HG03520 (cell line): ENCODE measurements around the gene SLC9C1.
"Not testable (repeated sequence)": the region's sequence is repeated elsewhere in the genome, so short reads cannot be mapped to it uniquely, and the experiment has no call there.

ENCODE experiments used
- ATAC-seq: cut with Tn5 transposase; IDR thresholded peaks from one replicate; pipeline ENCODE4 v1.9.1; 2021; ENCODE audit warnings: mild to moderate bottlenecking, moderate library complexity; ENCODE audit not compliant: unreplicated experiment

The SLC9C1 gene

DNA sequence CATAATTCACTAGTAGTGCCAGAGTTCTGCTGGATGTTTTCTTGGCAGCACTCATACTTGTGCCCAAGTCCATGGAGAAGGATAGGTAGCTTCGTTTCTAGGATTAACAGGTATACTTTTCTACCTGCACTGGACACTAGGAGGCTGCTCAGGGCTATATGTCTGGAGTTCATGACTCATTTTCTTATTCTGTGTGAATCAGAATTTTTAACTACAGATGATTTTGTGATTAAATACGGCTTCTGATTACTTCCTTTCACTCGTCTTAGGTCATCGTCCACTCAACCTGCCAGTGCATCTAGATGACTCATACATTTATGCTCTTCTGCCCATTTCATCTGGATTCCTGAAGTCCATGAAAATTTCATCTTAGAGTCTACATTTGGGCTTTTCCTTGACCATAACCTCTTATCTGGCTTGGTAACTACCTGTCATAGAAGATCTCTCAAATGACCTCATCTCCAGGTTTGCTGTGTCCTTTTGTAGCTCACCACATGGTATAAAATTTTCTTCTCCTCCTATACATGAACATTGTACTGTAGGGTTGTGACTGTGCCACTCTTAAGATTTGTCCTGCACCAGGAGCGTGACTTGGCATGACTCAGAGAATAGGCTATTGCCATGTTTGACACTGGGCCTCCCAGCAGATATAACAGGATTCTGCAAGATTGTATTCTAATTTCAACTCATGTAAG is 94.2 kb downstream of the SLC9C1 start:
- no peak for ATAC-seq

DNA sequence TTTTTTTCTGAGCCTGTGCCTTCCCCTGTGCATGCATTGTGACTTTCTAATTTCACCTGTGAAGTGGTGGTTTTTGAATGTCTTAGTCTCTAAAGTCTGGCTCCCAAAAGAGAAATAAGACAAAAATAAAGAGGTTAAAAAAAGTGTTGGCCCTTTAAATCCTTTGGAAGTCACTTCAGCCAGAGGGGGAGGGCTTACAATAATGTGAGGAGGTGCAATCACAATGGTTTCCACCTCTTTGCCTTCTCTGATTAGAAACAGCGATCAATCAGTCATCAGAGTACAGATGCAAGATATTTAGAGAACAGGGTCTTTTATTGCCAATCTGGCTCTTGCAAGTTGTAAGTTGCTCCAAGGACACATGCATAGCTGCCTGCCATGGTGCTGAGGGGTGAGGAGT is 96.9 kb downstream of the SLC9C1 start:
- ATAC-seq = no peak

DNA sequence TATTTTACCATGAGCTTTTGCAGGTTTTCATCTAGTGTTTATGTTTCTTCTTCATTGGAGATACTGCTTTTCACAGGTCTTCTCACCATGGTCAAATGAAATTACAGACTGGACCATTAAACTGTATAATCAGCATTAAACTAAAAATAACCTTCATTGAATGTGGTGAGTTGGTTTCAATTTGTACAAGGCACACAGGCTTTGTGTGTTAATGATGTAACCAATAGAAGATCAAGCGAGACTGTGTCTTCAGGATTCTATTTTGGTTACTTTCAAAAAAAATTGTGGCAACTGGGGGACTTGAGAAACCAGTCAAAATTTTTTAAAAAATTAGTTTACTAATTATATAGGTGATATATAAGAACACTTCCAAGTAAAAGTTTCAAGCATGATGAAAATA is 106.7 kb downstream of the SLC9C1 start:
- no peak for ATAC-seq

DNA sequence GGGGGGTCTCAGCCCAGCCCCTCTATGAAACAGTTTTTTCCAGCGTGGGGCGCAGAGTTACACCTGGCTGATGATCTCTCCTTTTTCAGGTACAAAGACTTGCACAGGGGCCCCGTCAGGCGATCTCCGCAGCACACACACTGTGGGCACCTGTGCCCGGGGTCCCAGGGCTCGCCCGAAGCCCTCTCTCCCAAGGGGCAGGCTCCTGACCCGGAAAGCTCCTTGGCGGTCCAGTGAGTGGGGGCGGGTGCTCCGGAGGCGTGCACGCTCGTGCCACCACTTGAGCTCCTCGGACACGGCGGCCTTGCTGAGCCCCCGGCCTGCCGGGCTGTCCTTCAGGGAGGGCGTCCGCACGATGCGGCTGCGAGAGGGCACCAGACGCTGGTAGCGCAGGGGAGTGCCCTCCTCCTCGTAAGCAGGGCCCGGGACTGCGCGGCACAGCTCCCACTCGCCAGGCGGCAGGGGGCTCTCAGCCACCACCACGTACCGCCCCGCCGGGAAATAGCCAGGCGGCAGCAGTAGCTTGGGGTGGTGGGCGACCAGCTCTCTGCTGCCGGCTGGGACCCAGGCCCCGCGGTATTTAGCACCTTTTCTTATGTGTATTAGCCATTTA is 108.5 kb downstream of the SLC9C1 start:
- not testable (repeated sequence) for ATAC-seq

DNA sequence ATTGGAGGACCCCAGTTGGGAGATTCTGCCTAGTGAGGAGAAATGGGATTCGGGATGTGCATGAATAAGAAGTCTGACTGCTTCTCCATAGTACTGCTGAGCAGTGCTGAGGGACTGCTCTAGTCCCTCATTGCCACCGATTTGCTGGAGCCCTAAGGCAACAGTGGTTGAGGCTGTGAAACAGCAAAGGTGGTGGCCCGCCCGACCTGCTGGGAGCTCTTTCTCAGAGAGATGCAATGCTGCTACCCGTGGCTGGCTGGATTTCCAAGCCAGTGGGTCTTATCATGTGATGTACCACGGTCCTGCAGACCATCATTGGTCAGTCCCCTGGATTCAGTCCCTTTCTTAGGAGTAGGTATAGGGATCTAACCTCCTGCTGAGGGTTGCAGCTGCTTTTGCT is 118.4 kb downstream of the SLC9C1 start:
- ATAC-seq = no peak

DNA sequence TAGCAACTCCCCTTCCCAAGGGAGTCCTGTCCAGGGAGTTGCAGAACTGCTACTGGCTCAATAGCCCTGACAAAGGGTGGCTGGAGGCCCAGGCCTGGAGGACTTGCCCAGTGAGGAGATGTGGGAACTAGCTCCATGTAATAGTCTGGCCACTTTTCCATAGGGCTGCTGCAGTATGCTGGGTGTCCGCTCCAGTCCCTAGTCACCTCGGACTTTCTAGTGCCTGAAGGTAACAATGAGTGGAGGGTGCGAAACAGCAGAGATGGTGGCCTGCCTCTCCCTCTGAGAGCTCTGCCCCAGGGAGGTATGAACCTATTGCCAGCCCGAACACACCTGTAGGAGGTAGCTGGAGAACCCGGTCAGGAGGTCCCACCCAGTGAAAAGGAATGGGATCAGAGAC is 119.0 kb downstream of the SLC9C1 start:
- ATAC-seq = no peak

DNA sequence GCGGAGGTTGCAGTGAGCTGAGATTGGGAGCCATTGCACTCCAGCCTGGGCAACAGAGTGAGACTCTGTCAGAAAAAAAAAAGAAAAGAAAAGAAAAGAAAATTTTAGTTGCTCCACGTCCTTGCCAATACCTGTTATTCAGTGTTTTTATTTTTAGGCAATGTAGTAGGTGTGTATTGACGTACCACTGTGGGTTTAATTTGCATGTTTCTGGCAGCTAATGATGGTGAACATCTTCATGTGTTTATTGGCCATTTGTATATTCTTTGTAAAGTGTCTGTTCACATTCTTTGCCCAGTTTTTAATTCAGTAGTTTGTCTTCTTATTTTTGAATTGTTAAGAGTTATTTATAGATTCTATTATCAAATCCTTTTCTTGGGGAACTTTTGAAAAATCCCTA is 122.9 kb downstream of the SLC9C1 start:
- no peak for ATAC-seq

DNA sequence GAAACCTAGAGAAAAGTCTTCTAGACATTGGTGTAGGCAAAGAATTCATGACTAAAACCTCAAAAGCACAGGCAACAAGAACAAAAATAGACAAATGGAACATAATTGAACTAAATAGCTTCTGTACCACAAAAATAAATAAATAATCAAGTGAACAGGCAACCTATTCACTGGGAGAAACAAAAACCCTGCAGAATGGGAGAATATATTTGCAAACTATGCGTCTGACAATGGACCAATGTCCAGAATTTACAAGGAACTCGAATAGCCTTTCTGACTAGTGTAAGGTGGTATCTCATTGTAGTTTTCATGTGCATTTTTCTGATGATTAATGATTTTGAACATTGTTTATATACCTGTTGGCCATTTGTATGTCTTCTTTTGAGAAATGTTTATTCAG is 124.0 kb downstream of the SLC9C1 start:
- ATAC-seq = no peak

DNA sequence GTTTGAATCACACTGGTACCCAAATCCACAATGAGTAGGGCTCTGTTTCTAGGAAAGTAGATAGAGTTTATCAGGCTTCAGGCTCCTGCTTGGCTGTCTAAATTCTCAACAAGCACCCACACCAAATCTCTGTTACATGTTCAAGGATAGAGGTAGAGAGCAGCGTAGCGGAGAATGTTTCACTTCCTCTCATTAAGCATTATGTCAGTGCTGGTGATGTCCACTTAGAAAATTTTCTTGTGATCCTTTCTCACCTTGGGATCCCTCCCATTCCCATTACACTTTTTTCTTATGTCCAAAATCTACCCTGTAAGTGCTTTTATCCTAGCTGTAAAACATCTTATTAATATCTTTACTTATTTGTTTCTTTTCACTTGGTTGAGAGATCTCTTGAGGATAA is 126.3 kb downstream of the SLC9C1 start:
- ATAC-seq = peak; percentile 68

DNA sequence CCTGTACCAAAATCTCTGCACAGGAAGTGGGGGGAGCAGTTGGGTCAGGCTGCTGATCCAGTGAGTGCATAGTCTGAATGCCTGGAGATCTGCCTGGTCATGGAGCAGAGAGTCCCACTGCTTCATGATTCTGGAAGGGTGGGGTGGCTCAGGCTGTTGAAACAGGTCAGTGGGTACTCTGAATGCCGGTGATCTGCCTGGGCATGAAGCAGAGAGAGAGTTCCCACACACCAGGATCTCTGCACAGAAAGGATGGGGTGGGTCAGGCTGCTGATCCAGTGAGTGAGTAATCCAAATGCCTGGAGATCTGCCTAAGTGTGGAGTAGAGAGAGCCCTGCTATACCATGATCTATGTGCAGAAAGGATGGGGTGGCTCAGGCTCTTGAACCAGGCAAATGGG is 144.9 kb downstream of the SLC9C1 start:
- no peak for ATAC-seq

DNA sequence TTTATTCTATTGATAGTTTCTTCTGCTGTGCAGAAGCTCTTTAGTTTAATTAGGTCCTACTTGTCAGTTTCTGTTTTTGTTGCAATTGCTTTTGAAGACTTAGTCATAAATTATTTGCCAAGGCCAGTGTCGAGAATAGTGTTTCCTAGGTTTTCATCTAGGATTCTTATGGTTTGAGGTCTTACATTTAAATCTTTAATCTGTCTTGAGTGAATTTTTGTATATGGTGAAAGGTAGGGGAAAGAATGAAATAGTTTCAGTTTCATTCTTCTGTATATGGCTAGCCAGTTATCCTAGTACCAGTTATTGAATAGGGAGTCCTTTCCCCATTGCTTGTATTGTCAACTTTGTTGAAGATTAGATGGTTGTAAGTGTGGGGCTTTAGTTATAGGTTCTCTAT is 150.3 kb downstream of the SLC9C1 start:
- ATAC-seq = no peak

DNA sequence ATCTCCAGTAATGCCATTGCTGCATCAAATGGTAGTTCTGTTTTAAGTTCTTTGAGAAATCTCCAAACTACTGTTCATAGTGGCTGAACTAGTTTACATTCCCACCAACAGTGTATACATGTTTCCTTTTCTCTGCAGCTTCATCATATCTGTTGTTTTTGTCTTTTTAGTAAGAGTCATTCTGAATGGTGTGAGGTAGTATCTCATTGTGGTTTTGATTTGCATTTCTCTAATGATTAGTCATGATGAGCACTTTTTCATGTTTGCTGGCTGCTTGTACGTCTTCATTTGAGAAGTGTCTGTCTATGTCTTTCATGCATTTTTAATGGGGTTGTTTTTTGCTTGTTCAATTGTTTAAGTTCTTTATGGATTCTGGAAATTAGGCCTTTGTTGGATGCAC is 150.8 kb downstream of the SLC9C1 start:
- ATAC-seq = no peak

DNA sequence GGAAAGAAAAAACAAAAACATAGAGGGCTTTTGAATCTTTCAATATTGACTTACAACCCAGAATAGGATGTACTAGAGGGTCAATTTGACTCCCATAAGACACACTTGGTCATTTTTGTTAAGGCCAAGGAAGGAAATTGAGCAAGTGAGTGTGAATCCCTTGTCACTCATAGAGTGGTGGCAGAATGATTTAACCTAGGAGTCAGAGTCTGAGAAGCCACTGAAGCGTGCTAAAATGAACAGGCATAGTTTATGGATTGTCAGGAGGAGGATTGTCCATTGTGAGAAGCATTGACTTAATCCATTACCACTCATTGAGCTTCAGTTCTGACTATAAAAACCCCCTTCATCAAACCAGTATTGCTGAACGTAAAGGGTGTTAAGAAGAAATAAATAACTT is 152.7 kb downstream of the SLC9C1 start:
- ATAC-seq = no peak

DNA sequence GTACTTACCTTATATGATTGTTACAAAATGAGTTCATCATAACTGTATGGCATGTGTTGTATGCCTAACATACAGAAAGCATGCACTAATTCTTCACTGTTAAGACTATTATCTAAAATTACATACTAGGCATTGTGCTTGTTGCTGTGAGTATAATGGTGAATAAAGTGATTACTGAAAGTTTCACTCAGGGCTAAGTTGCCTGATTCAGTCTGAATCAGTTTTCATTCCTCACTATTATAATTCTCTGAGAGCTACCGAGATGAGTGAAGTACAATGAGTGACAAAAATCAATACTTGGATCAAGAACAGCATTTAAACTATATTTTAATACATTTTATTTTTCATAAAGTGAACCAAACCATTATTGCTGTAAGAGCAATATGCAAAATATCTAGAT is 153.4 kb downstream of the SLC9C1 start:
- ATAC-seq = no peak

DNA sequence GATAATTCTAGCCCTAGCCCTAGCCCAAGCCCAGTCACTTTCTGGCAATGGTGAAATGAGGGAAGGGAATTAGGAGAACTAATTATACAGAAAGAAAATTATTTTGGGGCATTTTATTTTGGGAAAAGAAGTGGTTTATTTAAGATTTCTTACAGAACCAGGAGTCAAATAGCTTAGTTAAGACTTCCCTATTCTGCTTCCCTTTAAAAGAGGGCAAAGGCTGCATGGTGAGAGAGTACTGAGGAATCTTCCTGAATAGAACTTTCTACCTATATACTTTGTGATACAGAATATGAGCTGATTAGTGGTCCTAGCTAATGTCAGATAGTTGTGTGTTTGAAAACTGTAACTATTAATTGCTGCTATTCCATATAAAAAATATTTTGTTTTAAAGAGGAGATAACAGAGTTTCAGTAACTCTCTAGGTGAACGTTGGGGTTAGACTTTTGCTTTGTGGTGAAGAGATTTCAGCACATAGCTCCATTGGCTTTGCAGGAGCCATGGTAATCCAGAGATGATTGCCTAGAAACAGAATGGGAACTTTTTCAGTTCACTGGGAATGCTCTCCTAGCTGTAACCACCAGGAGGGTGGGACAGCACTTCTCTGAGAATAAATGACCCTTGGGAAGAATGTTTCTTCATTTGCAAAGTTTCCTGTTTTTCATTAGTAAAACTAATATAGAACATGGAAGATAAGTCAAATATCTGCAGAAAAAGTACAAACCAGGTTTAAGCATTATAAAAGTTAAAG is 155.6 kb downstream of the SLC9C1 start:
- no peak for ATAC-seq

DNA sequence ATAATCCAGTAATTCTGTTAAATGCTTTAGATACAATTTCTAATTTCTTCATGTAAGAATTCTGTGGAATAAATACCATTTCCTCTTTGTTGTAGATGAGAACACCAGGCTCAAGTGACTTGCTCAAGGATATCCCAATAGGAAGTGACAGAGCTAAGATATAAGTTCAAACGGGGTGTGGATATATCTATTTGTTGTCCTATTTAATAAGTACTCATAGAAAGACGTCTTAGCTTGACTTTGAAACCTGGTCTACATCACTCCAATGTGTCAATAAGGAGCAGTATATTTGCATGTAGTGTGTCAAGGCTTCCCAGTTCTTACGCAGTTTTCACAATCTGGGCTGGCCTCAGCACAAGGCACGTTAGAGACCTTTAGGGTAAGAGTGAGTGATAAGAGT is 156.2 kb downstream of the SLC9C1 start:
- ATAC-seq = no peak

DNA sequence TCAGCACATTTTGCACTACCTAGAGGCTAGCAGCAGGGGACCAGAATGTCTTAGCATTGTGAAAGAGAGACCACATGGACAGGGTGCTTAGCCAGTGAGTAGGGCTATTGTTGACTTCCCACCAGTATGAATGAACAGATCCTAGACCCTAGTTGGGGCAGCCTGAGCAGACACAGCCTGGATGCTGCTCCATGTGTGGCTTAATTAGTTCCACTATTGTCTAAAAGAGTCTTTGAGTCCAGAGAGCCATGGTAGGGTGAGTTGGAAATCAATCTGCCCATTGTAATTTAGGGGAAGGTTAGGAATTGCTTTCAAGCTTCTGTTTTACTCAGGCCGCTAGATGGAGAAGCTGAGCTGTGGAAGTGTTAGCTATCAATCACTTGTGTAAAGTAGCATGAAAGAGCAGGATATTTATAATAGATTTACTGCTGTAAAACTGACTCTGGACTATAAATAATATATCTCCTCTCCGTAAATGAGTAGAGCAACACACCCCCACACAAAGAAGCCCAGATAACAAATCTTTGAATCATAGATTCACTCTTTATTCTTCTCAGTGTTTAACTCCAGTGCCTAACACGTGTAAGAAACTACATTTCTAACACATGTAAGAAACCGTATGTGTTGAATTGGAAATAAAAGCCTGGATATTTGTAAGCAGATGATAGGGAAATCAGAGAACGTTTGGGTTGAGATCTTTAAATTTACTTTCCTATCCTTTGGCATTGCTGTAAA is 156.9 kb downstream of the SLC9C1 start:
- peak; percentile 28 for ATAC-seq

DNA sequence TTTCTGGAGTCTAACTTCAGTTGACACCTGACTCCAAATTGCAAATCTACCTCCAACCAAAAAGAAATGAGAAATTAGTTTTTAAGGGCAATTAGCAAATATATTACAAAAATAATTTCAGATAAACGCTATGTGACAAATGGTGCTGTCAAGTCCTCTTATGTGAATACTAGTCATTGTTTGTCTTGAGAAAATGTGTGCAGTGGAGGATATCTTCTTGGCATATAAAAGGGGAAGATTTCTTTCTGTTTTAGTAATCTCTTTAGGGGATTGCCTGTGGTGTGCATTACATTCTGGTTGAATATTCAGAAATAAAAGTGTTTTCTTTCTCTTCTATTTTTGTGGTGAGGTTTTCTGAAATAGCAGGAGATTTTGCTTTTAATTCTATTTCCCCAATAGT is 158.0 kb downstream of the SLC9C1 start:
- ATAC-seq = no peak

DNA sequence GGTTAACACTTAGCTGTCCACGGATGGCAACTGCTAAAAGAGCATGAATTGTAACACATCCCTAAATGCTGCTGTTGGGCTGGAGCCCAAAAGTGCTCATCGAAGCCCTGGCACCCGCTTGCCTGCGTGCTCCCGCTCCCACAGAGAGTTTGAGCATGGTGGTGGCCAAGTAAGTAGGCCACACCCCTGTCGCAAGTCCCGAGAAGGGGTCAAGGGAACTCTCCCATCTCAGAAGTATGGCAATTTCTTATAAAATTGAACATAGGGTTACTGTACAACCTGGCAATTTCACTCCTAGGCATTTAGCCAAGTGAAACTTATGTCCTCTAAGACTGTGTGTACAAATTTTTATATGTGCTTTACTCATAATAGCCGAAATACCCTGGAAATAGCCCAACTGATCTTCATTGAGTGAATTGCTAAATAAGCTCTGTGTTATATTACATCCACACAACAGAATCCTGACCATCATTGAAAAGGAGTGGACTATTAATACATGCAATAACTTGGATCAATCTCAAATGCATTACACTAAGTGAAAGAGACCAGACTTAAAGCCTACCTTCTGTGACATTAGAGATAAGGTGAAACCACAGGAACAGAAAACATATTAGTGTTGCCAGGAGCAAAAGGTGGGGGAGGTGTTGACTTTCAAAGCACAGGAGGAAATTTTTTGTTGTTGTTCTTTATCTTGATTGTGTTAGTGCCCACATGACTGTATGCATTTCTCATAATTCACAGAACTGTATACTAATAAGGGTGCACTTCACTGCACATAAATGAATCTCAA is 159.5 kb downstream of the SLC9C1 start:
- no peak for ATAC-seq

DNA sequence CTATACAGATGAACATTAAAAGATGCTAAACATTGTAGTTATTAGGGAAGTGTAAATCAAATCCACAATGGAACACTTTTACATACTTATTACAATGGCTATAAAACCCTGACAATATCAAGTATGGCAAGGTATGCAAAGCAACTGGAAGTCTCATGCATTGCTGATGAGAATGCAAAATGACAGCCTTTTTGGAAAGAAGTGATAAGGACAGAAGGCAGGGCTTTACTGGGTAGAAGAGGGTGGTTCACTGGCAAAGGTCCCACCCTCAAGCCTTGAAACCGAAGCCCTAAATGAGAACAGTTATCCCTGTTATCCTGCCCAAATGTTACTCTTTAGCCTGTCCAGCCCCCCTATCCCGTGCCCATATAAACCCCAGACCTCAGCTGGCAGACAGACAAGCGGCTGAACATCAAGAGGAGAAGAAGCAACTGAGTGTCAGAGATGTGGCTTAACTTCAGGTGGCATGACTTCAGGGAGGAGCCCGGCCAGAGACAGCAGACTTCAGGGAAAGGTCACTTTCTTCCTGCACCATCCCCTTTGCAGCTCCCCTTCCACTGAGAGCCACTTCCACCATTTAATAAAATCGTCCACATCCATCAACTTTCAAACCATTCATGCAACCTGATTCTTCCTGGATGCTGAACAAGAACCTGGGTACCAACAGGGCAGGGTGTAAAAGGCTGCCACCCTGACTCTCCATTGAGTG is 160.2 kb downstream of the SLC9C1 start:
- ATAC-seq = no peak
